ENCODE measurements around the gene CHST13. TPM values are rescaled to one million over a fixed set of nuclear protein-coding genes. Genes with fewer than 3 reads are reported as not detected.

The CHST13 gene
- polyA plus RNA-seq, 3 donors: 16.6 to 41.8 (median 39.2) TPM

GRCh38 chr3:126476166-126477060, 47.5 kb upstream of the CHST13 start:
- no peaks in the 10 kb centered on the region for H3K27me3 ChIP-seq (ENCODE audit: control insufficient read depth in 2 of 2, insufficient read depth in 2 of 2, low read length in 2 of 2)
- peaks cover 29% of the 10 kb centered on the region for H4K20me1 ChIP-seq (ENCODE audit: insufficient read depth, low read length)
- peak overlapping the region; percentile 98 for H2AFZ ChIP-seq (ENCODE audit: insufficient read depth, low read depth, low read length, poor library complexity, severe bottlenecking)
- H3K4me3 ChIP-seq (replicated peaks in 1 of 3; ENCODE audit: low read depth in 2 of 3, low read length in 3 of 3): peak overlapping the region; percentile 57 to 84 (median 61)
- H3K4me3 Mint-ChIP-seq: peak overlapping the region; percentile 85 to 92
- no peaks in the 10 kb centered on the region for H3K9me3 Mint-ChIP-seq
- peaks cover 37% of the 10 kb centered on the region for H3K4me1 Mint-ChIP-seq
- H3K79me2 ChIP-seq (ENCODE audit: insufficient read depth, low read length): peaks cover 31% of the 10 kb centered on the region
- H3K9me3 ChIP-seq (replicated peaks in 1 of 2; ENCODE audit: control insufficient read depth in 1 of 2, insufficient read depth in 1 of 2, low read length in 2 of 2): no peaks in the 10 kb centered on the region
- H3K27ac Mint-ChIP-seq: peak overlapping the region; percentile 87 to 94 (median 91)
- H3K27me3 Mint-ChIP-seq (ENCODE audit: low read depth in 3 of 3): no peaks in the 10 kb centered on the region
- peaks cover under 1 to 5% of the 10 kb centered on the region in 2 donors for H3K36me3 Mint-ChIP-seq
- peak overlapping the region; percentile 72 for H3K9ac ChIP-seq (ENCODE audit: insufficient read depth, low read length, poor library complexity, severe bottlenecking)
- 17% methylated on average over 55 of the region's 66 CpGs for WGBS (ENCODE audit: insufficient coverage)
- intact Hi-C loops (cut with micrococcal nuclease): loop anchor here (10.0 kb wide), 2 partner anchors 122 to 562 kb away; partner anchors contain the start of gene KLF15 (in 1 of the 2)
- H3K4me1 ChIP-seq (ENCODE audit: control insufficient read depth in 1 of 2, insufficient read depth in 2 of 2, low read length in 2 of 2): peaks cover 38 to 44% of the 10 kb centered on the region in 2 donors
- peaks cover under 1 to 2% of the 10 kb centered on the region in 2 donors for H3K36me3 ChIP-seq (replicated peaks in 1 of 2; ENCODE audit: control insufficient read depth in 1 of 2, insufficient read depth in 2 of 2, low read length in 2 of 2)
- TF ChIP-seq, protein P1, sequence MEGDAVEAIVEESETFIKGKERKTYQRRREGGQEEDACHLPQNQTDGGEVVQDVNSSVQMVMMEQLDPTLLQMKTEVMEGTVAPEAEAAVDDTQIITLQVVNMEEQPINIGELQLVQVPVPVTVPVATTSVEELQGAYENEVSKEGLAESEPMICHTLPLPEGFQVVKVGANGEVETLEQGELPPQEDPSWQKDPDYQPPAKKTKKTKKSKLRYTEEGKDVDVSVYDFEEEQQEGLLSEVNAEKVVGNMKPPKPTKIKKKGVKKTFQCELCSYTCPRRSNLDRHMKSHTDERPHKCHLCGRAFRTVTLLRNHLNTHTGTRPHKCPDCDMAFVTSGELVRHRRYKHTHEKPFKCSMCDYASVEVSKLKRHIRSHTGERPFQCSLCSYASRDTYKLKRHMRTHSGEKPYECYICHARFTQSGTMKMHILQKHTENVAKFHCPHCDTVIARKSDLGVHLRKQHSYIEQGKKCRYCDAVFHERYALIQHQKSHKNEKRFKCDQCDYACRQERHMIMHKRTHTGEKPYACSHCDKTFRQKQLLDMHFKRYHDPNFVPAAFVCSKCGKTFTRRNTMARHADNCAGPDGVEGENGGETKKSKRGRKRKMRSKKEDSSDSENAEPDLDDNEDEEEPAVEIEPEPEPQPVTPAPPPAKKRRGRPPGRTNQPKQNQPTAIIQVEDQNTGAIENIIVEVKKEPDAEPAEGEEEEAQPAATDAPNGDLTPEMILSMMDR (IDR thresholded peaks at IDR 0.05): no peak
- DNase-seq: no peak
- H3K27ac ChIP-seq (ENCODE audit: low read depth in 1 of 2, low read length in 2 of 2): peak overlapping the region; percentile 60 to 86
- peak overlapping the region; percentile 97 for H3K4me2 ChIP-seq (replicated peaks; ENCODE audit: extremely low read depth, low read length, poor library complexity, severe bottlenecking)

DNA sequence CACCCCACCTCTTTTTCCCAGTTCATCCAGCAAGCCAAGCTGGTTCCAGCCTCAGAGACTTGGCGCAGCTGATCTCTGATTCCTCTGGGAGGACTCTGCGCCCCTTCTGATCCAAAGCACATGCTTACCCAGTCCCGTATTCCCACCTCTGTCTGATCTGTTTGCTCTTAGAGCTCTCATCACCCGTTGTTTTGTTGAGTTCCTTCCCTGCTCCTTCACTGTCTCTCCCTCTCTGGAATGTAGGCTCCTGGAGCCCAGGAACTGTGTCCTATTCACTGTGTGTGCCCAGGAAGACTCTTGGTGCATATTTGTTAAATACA, 46.9 kb upstream of the CHST13 start:
- no peaks in the 10 kb centered on the region for H3K36me3 ChIP-seq (replicated peaks in 1 of 2; ENCODE audit: control insufficient read depth in 1 of 2, insufficient read depth in 2 of 2, low read length in 2 of 2)
- no peak overlapping the region for H3K4me2 ChIP-seq (replicated peaks; ENCODE audit: extremely low read depth, low read length, poor library complexity, severe bottlenecking)
- H3K9ac ChIP-seq (ENCODE audit: insufficient read depth, low read length, poor library complexity, severe bottlenecking): no peak overlapping the region
- Mint-ChIP-seq H3K36me3 (peaks cover 0 to 3% of the 10 kb centered on the region in 2 donors), H3K4me1 (peaks cover 34% of the 10 kb centered on the region), H3K9me3 (peaks cover 0 to 2% (median 0%) of the 10 kb centered on the region in 7 donors), H3K27me3 (ENCODE audit: low read depth in 3 of 3) (no peaks in the 10 kb centered on the region), H3K4me3 (peak overlapping the region in 1 of 2 donors; percentile 59), H3K27ac (peak overlapping the region in 2 of 7 donors; percentile 15 to 63)
- H3K9me3 ChIP-seq (replicated peaks in 1 of 2; ENCODE audit: control insufficient read depth in 1 of 2, insufficient read depth in 1 of 2, low read length in 2 of 2): no peaks in the 10 kb centered on the region
- no peak overlapping the region for H3K27ac ChIP-seq (ENCODE audit: low read depth in 1 of 2, low read length in 2 of 2)
- peaks cover 25% of the 10 kb centered on the region for H3K79me2 ChIP-seq (ENCODE audit: insufficient read depth, low read length)
- no peak for DNase-seq
- WGBS (ENCODE audit: insufficient coverage): 96% methylated on average over 4 of the region's 4 CpGs
- peaks cover 23% of the 10 kb centered on the region for H4K20me1 ChIP-seq (ENCODE audit: insufficient read depth, low read length)
- intact Hi-C loops (cut with micrococcal nuclease): loop anchor here (10.0 kb wide), 2 partner anchors 122 to 562 kb away; partner anchors contain the start of gene KLF15 (in 1 of the 2)
- H3K4me1 ChIP-seq (ENCODE audit: control insufficient read depth in 1 of 2, insufficient read depth in 2 of 2, low read length in 2 of 2): peaks cover 32 to 38% of the 10 kb centered on the region in 2 donors
- TF ChIP-seq, protein P1 (IDR thresholded peaks at IDR 0.05): no peak
- no peak overlapping the region for H2AFZ ChIP-seq (ENCODE audit: insufficient read depth, low read depth, low read length, poor library complexity, severe bottlenecking)
- H3K4me3 ChIP-seq (replicated peaks in 1 of 3; ENCODE audit: low read depth in 2 of 3, low read length in 3 of 3): no peak overlapping the region
- no peaks in the 10 kb centered on the region for H3K27me3 ChIP-seq (ENCODE audit: control insufficient read depth in 2 of 2, insufficient read depth in 2 of 2, low read length in 2 of 2)

All from CD14-positive monocyte (primary cell).